ENCODE measurements around the gene HUNK. TPM values are rescaled to one million over a fixed set of nuclear protein-coding genes. Genes with fewer than 3 reads are reported as not detected.

HUNK gene
- total RNA-seq, 4 donors from 2014 or later: 0.12 to 1.5 (median 0.91) TPM

- DNase-seq (ENCODE audit: low spot score) (no peak), ATAC-seq (ENCODE audit: low FRiP score) (no peak)
- TF ChIP-seq CTCF (IDR thresholded peaks at IDR 0.05): no peak
These were observed 4.7 kb downstream of the HUNK start for GRCh38 chr21:31877463-31877957.

GRCh38 chr21:31878831-31879230, 6.0 kb downstream of the HUNK start:
- DNase-seq (ENCODE audit: low spot score): no peak
- TF ChIP-seq CTCF (IDR thresholded peaks at IDR 0.05): no peak
- ATAC-seq (ENCODE audit: low FRiP score): no peak

GRCh38 chr21:31879241-31879650, 6.4 kb downstream of the HUNK start:
- TF ChIP-seq CTCF (IDR thresholded peaks at IDR 0.05): no peak
- no peak for ATAC-seq (ENCODE audit: low FRiP score)
- DNase-seq (ENCODE audit: low spot score): no peak

GRCh38 chr21:31879911-31880310, 7.1 kb downstream of the HUNK start:
- no peak for DNase-seq (ENCODE audit: low spot score)

GRCh38 chr21:31880816-31881215, 8.0 kb downstream of the HUNK start:
- ATAC-seq (ENCODE audit: low FRiP score) (no peak), DNase-seq (ENCODE audit: low spot score) (no peak)
- TF ChIP-seq CTCF (IDR thresholded peaks at IDR 0.05): no peak

More at GRCh38 chr21:31879911-31880310, 7.1 kb downstream of the HUNK start:
- TF ChIP-seq CTCF (IDR thresholded peaks at IDR 0.05): no peak
- ATAC-seq (ENCODE audit: low FRiP score): no peak

- no peak for ATAC-seq (ENCODE audit: low FRiP score)
- no peak for TF ChIP-seq CTCF (IDR thresholded peaks at IDR 0.05)
- DNase-seq (ENCODE audit: low spot score): no peak
These were observed 9.9 kb downstream of the HUNK start for GRCh38 chr21:31882711-31883110.

- no peak for DNase-seq (ENCODE audit: low spot score)
- no peak for TF ChIP-seq CTCF (IDR thresholded peaks at IDR 0.05)
- ATAC-seq (ENCODE audit: low FRiP score): no peak
These were observed 12.3 kb downstream of the HUNK start for GRCh38 chr21:31885146-31885545.
